Tibial nerve (tissue), 4 donors: Measurements from ENCODE around the gene IQCM.

Experiments used
- CTCF ChIP-seq, 5 experiments: fragments of 200-600 bp in 3 of 5; fragments of 450-650 bp in 2 of 5; sonication (generic) in 3 of 5; IDR thresholded peaks; one replicate each; pipeline ENCODE4 v1.5.1; 2016 to 2019; ENCODE audit warnings: antibody characterized with exemption in 5 of 5, mild to moderate bottlenecking in 3 of 5, moderate library complexity in 2 of 5
- EP300 ChIP-seq, 2 donors: sonication (generic); formaldehyde crosslinking; IDR thresholded peaks; one replicate each; pipeline ENCODE4 v1.6.1; 2017; ENCODE audit warnings: antibody characterized with exemption in 2 of 2, mild to moderate bottlenecking in 1 of 2
- POLR2A ChIP-seq, 2 donors: fragments of 450-650 bp; IDR thresholded peaks; one replicate each; pipeline ENCODE4 v1.6.1; 2017; ENCODE audit warnings: antibody characterized with exemption in 2 of 2, mild to moderate bottlenecking in 2 of 2, moderate library complexity in 2 of 2

GRCh38 chr4:149328161-149328560 is 487.5 kb downstream of the IQCM start:
- no peak for TF ChIP-seq CTCF (IDR thresholded peaks at IDR 0.05)
- TF ChIP-seq EP300 (IDR thresholded peaks at IDR 0.05), result no peak
- no peak for TF ChIP-seq POLR2A (IDR thresholded peaks at IDR 0.05)
